ENCODE results near the gene CCDC167.
A peak's percentile ranks its signal among the peaks of the same experiment; 100 is the strongest.

CCDC167 gene

GRCh38 chr6:37491171-37491829 lies 8.4 kb downstream of the CCDC167 start:
- no peaks in the 10 kb centered on the region for H3K9me3 Mint-ChIP-seq
- peaks cover 4% of the 10 kb centered on the region for H3K36me3 Mint-ChIP-seq
- peaks cover 72% of the 10 kb centered on the region for H3K4me1 Mint-ChIP-seq
- H3K27me3 Mint-ChIP-seq: no peaks in the 10 kb centered on the region
- no peak overlapping the region for H3K4me3 Mint-ChIP-seq
- peak overlapping the region; percentile 70 for H3K27ac Mint-ChIP-seq

- no peaks in the 10 kb centered on the region for H3K9me3 Mint-ChIP-seq
- no peak overlapping the region for H3K4me3 Mint-ChIP-seq
- no peaks in the 10 kb centered on the region for H3K27me3 Mint-ChIP-seq
- peaks cover 4% of the 10 kb centered on the region for H3K36me3 Mint-ChIP-seq
- H3K27ac Mint-ChIP-seq: peak overlapping the region; percentile 84
- H3K4me1 Mint-ChIP-seq: peaks cover 72% of the 10 kb centered on the region
These were observed 9.0 kb downstream of the CCDC167 start for GRCh38 chr6:37490536-37491170.

GRCh38 chr6:37489697-37490336 lies 9.9 kb downstream of the CCDC167 start:
- peak overlapping the region; percentile 26 for H3K4me3 Mint-ChIP-seq
- peaks cover 4% of the 10 kb centered on the region for H3K36me3 Mint-ChIP-seq
- no peaks in the 10 kb centered on the region for H3K27me3 Mint-ChIP-seq
- peak overlapping the region; percentile 82 for H3K27ac Mint-ChIP-seq
- H3K9me3 Mint-ChIP-seq: no peaks in the 10 kb centered on the region
- H3K4me1 Mint-ChIP-seq: peaks cover 65% of the 10 kb centered on the region

GRCh38 chr6:37488476-37488875 lies 11.2 kb downstream of the CCDC167 start:
- Mint-ChIP-seq H3K27me3 (no peaks in the 10 kb centered on the region), H3K27ac (peak overlapping the region; percentile 77), H3K9me3 (no peaks in the 10 kb centered on the region), H3K4me3 (peak overlapping the region; percentile 12), H3K36me3 (peaks cover 4% of the 10 kb centered on the region), H3K4me1 (peaks cover 58% of the 10 kb centered on the region)

- no peaks in the 10 kb centered on the region for H3K27me3 Mint-ChIP-seq
- H3K4me1 Mint-ChIP-seq: peaks cover 56% of the 10 kb centered on the region
- H3K4me3 Mint-ChIP-seq: no peak overlapping the region
- H3K9me3 Mint-ChIP-seq: no peaks in the 10 kb centered on the region
- H3K27ac Mint-ChIP-seq: peak overlapping the region; percentile 77
- H3K36me3 Mint-ChIP-seq: peaks cover 4% of the 10 kb centered on the region
These were observed 11.9 kb downstream of the CCDC167 start for GRCh38 chr6:37487591-37488380.

- H3K4me1 Mint-ChIP-seq: peaks cover 41% of the 10 kb centered on the region
- H3K36me3 Mint-ChIP-seq: peaks cover 7% of the 10 kb centered on the region
- H3K4me3 Mint-ChIP-seq: no peak overlapping the region
- no peaks in the 10 kb centered on the region for H3K27me3 Mint-ChIP-seq
- peak overlapping the region; percentile 13 for H3K27ac Mint-ChIP-seq
- H3K9me3 Mint-ChIP-seq: no peaks in the 10 kb centered on the region
These were observed 13.4 kb downstream of the CCDC167 start for GRCh38 chr6:37486121-37486839.

- H3K27ac Mint-ChIP-seq: no peak overlapping the region
- H3K4me3 Mint-ChIP-seq: no peak overlapping the region
- no peaks in the 10 kb centered on the region for H3K9me3 Mint-ChIP-seq
- H3K36me3 Mint-ChIP-seq: peaks cover 7% of the 10 kb centered on the region
- peaks cover 31% of the 10 kb centered on the region for H3K4me1 Mint-ChIP-seq
- no peaks in the 10 kb centered on the region for H3K27me3 Mint-ChIP-seq
These were observed 14.4 kb downstream of the CCDC167 start for GRCh38 chr6:37485291-37485702.

GRCh38 chr6:37484786-37485170 lies 14.9 kb downstream of the CCDC167 start:
- no peak overlapping the region for H3K4me3 Mint-ChIP-seq
- no peaks in the 10 kb centered on the region for H3K9me3 Mint-ChIP-seq
- peaks cover 26% of the 10 kb centered on the region for H3K4me1 Mint-ChIP-seq
- no peak overlapping the region for H3K27ac Mint-ChIP-seq
- peaks cover 7% of the 10 kb centered on the region for H3K36me3 Mint-ChIP-seq
- no peaks in the 10 kb centered on the region for H3K27me3 Mint-ChIP-seq

GRCh38 chr6:37483917-37484785 lies 15.5 kb downstream of the CCDC167 start:
- peaks cover 7% of the 10 kb centered on the region for H3K36me3 Mint-ChIP-seq
- peaks cover 20% of the 10 kb centered on the region for H3K4me1 Mint-ChIP-seq
- no peaks in the 10 kb centered on the region for H3K9me3 Mint-ChIP-seq
- no peak overlapping the region for H3K4me3 Mint-ChIP-seq
- no peak overlapping the region for H3K27ac Mint-ChIP-seq
- no peaks in the 10 kb centered on the region for H3K27me3 Mint-ChIP-seq

- Mint-ChIP-seq H3K9me3 (no peaks in the 10 kb centered on the region), H3K36me3 (peaks cover 5% of the 10 kb centered on the region), H3K27me3 (no peaks in the 10 kb centered on the region), H3K4me3 (no peak overlapping the region), H3K4me1 (peaks cover 14% of the 10 kb centered on the region), H3K27ac (no peak overlapping the region)
These were observed 16.3 kb downstream of the CCDC167 start for GRCh38 chr6:37483252-37483901.

- no peak overlapping the region for H3K4me3 Mint-ChIP-seq
- H3K4me1 Mint-ChIP-seq: peaks cover 7% of the 10 kb centered on the region
- no peak overlapping the region for H3K27ac Mint-ChIP-seq
- H3K9me3 Mint-ChIP-seq: no peaks in the 10 kb centered on the region
- H3K27me3 Mint-ChIP-seq: no peaks in the 10 kb centered on the region
- peaks cover 3% of the 10 kb centered on the region for H3K36me3 Mint-ChIP-seq
These were observed 17.0 kb downstream of the CCDC167 start for GRCh38 chr6:37482606-37483251.

- Mint-ChIP-seq H3K9me3 (no peaks in the 10 kb centered on the region), H3K36me3 (peaks cover 3% of the 10 kb centered on the region), H3K27ac (no peak overlapping the region), H3K4me1 (peaks cover 7% of the 10 kb centered on the region), H3K27me3 (no peaks in the 10 kb centered on the region), H3K4me3 (no peak overlapping the region)
These were observed 17.7 kb downstream of the CCDC167 start for GRCh38 chr6:37481711-37482605.

All from activated naive CD4-positive, alpha-beta T cell treated with anti-CD3 and anti-CD28 coated beads, Interleukin-2, amount 50 U/mL, for 24 hours (primary cell).